RPMI7951 (cell line): ENCODE measurements around the gene NOD1. TPM values are rescaled to one million over a fixed set of nuclear protein-coding genes. Genes with fewer than 3 reads are reported as not detected.
"Not testable (repeated sequence)": the region's sequence is repeated elsewhere in the genome, so short reads cannot be mapped to it uniquely, and the experiment has no call there.

ENCODE experiments used
- DNase-seq: peaks from one replicate; pipeline ENCODE4 v3.0.0-alpha.2; 2012; ENCODE audit warnings: low read depth
- total RNA-seq: library from RNA; depleted of rRNA; stranded (reverse); fragments of >200 nt; shearing (Covaris generic); gene quantifications from 2 replicates; pipeline ENCODE4 v1.2.3, GENCODE V29; 2014

NOD1 gene
- total RNA-seq, 1 experiment from 2014 or later = 9.1 TPM

DNA sequence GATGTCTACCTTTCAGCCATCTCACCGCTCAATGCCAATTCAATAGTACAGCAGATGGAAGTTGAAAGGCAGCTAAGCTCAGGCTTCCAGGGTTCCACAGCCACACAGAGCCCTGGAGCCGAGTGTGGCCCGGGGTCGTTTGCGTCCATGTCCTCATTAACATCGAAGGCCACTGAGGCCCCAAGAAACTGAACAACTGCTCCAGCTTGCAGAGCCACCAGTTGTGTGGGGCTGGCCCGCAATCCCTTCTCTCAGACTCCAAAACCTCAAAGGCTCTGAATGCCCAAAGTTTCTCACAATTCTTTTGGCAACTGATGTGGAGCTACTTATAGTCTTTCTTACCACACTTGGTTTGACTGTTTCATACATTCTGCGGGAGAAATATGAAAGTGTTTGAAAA, 31.1 kb downstream of the NOD1 start:
- no peak for DNase-seq

DNA sequence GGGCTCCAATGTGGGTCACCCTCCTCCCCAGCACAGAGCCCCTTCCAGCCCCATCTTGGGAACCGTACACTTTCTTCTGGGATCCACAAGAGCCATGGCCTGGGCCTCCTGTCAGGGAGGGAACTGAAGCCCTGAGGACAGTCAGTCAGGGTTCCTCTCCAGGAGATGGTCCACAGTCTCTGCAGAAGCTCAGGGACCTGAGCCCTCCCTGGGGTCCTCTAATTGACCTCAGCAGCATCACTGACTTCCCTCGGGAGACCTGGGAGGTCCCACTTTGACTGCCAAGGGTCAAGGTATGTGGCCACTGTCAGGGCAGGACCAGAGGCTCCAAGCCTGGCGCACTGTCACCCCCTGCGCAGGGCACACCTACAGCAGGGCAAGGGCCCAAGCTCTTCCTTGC, 32.3 kb downstream of the NOD1 start:
- DNase-seq = no peak

DNA sequence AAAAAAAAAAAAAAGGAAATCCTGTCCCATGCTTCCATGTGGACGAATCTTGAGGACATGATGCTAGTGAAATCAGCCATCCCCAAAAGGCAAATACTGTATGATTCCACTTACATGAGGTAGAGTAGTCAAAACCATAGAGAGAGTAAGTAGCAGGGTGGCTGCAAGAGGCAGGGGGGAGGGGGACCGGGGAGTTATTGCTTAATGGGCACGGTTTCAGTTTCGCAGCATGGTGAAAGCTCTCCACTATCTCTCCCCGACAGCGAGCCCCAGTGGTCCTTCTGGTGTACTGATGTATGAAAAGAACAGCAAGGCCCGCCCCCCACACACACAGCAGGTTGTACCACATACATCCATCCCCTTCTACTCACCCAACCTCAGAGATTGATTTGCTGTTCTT, 32.8 kb downstream of the NOD1 start:
- peak; percentile 18 for DNase-seq

DNA sequence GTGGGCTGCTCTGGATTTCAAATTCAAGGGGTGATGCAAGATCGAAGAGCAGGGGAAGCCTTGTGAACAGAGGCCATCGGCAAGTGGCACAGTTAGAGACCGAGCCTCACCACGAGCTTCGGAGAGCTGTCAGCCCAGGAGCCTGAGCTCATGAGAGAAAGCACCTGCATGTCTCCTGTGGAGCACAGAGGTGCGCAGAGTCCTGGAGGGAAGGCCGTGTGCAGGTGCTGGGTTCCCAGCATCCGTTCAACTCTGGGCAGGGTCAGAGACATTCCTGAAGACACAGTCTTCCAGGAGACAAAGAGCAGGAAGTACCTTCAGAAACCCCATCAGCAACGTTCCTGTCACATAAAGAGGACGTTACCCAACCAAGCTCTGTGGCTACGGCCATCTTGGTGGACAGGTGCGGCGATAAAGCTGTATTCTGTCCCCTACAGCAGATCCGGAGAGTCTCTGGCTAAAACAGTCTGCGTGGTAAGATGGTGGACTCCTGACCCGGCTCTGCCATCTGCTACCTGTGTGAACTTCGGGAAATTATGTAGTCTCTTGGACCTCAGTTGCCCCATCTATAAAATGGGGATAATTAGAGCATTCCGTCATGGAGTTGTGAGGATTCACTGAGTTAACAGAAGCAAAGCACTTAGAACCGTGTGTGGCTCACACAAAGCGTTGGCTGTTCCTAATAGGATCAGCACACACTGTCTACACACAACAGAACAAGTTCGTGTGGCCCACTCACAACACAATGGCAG, 40.6 kb downstream of the NOD1 start:
- no peak for DNase-seq

DNA sequence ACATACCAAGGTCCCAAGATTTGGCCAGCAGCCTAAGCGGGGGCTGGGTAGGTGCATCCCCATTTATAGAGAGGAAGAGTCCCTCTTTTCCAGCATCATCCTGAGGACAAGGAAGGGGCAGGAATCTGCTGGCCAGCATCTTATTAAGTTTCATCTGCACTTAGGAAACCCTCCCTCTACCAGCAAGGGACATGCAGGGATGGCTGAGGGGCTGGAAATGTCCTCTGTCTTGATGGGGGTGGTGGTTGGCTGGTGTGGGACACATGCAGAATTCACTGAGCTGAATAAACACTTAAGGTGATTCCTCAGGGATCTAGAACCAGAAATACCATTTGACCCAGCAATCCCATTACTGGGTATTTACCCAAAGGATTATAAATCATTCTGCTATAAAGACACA, 42.1 kb downstream of the NOD1 start:
- no peak for DNase-seq

DNA sequence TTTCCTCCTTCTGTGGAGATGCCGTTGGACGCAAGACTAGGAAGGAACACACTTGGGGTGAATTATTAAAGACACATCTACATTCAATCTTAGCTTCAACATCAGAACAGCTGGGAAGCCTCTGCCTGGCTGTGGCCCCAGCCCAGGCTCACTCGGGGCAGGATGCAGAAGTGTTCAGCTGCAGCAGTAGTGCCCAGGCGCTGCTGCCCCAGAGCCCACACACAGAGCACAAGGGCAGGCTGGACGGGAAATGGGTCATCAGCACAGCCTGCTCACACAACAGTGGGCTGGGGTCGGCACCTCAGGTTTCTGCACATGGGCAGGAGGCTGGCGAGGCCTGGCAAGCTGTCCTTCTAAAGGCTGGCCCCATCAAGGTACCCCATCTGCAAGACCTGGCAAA, 42.5 kb downstream of the NOD1 start:
- DNase-seq = no peak

DNA sequence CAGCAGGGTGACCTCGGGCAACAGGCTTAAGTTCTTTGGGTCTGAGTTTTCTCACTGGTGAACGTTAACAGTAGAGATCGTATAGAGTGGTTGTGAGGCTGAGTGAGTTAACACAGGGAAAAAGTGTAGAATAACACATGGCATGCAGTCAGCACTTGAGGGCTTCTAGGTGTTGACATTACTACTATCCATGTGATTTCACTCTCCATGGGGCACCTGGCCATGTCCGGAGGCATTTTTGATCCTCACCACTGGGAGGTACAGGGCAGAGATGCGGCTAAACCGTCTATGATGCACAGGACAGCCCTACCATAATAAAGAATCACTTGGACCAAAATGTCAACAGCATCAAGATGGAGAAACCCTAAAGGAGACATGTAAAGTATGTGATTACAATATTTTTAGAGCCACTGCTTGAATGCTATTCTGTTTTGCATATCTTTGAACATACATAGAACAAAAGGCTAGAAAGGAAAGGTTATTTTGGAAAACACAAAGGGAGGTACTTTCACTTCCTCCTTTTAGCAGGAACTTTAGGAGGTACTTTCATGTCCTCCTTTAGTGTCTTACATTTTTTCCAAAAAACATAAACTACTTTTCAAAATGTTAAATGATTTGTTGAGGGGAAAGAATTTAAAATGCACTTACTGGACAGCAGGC, 44.3 kb downstream of the NOD1 start:
- DNase-seq = no peak

DNA sequence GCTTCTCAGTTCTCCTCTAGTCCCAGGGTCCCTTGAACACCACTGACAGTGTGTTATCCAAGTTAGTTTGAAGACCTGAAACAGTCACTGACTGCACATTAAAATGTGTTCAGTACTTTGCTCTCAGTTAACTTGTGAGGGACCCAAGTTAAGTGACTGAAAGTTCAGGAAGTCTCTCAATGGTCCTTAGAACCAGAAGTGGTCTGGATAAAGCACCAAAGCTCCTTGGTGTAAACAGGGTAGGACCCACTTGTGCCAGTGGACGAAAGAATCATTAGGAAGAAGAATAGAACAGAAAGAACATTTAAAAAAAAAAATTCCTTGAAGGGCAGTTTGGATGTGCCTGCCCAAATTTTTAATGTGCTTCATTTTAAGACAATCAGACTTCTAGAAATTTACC, 45.1 kb downstream of the NOD1 start:
- no peak for DNase-seq

DNA sequence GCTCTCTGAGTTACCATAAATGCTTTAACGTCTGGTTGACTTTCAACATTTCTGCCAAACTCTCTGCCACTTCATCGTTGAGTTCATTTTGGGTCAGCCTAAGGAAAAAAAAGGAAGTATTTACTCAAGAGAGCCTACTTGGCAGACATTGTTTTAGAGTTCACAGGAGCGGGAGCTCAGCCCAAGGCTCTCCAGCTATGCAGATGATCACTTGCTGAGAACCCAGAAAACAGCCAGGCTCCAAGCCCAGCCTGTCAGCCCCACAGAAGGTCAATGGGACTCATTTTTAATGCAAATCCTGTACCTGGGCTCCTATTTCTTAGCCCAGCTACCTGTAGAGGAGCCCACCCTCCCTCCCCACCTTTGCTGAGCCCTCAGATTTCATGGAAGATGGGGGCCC, 45.5 kb downstream of the NOD1 start:
- DNase-seq = no peak

DNA sequence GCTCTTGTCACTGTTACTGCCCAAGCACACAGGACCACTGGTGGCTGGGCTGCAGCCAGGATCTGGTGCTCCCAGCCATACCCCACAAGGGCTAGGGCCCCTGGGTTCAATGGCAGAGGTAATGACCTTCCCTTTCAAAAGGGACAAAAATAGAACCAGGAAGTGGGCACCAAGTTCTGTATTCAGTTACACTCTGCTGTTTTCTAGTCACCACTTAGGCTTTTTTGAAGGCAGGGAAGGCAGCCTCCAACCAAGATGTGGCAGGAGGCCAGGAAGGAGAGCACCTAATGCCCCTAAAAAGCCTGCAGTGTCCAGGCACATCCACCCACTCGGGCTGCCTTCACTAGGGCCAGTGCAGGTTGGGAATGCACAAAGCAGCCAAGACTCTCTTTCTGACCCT, 47.8 kb downstream of the NOD1 start:
- DNase-seq = no peak

DNA sequence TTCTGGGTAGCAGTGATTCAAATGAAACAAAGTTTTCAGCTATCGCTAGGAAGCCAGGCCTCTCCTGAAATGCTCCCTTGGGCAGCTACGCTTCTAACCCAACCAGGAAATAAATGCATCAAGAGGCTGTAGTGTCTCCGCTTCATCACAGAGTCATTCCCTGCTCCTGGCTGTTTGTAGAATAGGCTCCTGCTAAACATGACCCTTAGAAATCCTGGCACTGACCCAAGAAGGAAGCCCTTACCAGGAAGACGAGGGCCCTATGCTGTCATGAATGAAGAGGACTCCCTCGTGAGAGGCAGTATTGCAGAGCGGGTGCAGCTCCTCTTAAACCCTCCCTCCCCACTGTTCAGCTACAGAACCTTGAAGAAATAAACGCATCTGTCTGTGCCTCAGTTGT, 48.3 kb downstream of the NOD1 start:
- no peak for DNase-seq

DNA sequence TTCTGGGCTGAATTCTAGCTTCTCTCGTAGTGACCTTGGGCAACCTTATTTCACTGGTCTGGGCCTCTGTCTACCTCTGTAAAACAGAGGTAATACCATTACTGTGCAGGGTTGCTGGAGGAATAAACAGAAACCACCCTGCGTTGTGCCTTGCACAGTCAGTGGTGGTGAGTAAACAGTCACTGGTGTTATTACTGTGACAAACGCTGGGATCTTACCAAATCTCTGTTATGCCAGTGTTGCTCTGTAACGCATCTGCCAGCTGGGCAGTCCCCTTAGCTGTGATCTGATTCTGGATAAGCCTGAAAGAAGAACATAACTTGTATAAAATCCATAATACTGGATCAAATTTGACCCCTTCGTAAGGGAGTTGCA, 49.4 kb downstream of the NOD1 start:
- DNase-seq = no peak

DNA sequence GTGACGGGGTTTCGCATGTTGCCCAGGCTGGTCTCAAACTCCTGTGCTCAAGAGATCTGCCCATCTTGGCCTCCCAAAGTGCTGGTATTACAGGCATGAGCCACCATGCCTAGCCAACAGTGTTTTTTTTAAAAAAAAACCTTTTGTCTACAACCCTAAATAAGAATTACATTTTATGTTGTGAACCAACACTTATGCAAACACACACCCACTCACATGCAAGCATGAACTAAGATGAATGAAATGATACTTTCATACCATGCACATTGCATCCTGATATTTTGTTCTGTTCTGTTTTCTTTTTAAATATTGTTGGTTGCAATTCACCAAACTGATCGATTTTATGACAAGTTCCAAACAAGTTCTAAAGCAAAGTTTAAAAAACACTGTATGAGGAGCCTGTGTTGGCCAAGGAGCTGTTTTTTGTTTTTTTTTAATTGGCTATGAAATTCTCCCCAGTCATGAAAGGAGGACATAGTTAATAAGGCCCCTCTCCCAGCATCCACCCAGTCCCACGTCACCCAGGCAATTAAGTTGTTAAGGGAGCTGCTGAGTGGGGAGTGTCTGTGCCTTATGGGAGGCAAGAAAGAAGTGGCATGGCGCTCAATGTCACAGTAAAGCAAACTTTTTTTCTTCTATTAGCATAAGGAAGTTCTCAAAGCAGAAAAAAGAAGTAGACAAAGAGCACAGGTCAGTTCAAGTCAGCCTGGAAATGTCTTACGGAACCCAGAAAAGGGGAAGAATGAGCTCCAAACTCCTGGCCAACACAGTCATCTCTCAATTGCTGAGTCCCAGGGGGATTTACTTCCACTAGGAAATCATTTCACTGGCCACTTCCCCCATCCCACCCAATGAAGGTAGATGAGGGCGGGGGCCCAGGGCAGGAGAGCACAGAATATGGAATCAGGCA, 50.1 kb downstream of the NOD1 start:
- no peak for DNase-seq

DNA sequence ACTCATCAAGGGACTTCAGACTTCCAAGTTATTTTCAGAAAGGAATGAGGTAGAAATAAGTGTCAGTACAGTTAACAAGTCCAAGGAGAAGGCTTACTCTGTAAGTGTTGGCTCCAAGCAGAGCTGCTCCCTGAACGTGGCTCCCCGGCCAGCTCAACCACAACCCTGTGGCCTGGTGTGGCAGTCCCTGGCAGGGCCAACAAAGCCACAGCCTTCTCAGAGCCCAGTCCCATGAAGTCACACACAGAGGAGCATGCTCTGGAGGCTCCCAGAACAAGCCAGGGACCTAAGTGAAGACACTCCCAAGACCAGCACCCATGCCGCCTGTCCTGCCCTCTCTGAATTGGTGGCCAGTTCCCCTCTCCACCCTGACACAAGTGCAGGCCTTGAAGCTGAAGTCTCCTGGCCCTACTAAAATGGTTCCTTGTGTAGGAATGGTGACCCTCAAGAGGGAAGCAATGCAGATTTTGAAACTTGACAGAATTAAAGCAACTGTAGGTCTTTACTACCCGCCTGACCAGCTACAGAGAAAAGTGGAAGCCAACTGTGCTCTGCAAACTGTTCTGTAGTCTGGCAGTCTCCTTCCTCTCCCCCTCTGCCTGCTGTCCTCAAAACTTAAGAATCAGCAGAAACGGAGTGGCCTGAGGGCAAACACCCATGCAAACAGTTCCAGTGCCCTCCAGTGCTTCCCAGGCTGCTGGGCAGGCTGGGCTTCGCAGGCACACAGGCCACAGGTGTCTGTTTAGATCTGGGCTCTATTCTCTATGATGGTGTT, 51.1 kb downstream of the NOD1 start:
- DNase-seq = no peak

DNA sequence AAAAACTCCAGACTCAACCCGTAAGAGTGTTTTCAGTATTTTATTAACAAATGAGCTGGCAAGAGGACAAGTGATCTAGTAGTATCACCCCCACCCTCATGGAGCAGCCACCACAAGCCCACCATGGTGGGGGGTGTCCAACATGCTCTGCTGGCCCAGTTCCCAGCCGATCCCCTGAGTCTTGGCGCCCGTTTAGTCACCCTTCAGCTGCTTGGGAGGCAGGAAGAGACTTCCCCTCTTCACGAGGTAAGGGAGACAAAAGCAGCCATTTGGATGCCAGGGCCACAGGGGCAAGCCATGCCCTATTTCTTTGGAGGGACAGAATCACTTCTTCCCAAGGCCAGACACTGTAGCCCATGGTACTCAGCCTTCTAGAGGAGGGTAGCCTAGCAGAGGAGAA, 54.1 kb downstream of the NOD1 start:
- DNase-seq = no peak

DNA sequence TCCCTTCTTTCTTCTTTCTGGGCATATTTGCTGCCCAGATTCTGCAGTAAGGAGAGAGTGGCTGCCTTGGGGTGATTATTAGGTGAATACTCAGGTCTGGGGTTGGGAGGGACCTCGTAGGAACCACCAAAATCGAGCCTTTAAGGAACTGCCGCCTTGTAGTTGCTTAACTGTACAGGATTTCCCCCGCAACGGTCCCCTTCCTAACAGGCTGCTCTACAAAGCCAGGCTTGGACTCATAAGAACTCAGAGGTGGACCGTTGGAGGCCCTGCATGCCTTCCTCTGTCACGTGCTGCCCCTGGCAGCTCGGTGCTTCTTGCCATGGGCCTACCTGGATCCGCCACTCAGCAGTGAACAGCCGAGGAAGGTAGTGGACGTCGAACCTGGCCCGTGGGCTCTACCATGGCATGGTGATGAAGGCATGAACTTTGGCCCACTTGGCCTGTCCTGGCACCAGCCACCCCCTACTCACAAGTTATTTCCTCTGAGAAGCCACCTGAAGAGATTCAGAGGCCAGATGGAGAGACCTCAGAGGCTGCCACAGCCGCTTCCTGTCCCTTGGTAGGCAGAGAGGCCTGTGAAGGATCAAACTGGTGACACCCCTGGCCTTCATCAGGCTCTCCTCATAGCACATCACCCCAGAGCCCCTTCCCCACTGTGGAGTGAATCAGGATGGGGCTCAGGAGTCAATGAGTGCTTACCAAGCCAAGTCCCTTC, 54.6 kb downstream of the NOD1 start:
- DNase-seq = no peak

DNA sequence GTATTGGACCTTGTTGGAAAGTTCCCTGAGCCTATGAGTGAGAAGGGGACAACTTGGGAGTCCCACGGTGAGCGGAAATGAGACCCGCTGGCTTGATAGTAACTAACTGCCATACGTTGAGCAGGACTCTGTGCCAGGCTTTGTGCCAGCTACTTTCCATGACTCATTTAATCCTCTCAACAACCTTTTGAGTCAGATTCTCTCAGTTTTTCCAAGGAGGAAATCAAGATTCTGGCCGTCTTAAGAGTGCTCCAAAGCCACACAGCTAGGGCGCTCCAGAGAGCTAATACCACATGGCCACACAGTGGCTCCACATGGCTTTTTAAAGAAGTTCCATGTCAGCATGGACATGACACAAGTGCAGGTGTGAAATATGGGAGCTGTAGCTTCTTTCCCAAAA, 55.7 kb downstream of the NOD1 start:
- DNase-seq = peak; percentile 68

DNA sequence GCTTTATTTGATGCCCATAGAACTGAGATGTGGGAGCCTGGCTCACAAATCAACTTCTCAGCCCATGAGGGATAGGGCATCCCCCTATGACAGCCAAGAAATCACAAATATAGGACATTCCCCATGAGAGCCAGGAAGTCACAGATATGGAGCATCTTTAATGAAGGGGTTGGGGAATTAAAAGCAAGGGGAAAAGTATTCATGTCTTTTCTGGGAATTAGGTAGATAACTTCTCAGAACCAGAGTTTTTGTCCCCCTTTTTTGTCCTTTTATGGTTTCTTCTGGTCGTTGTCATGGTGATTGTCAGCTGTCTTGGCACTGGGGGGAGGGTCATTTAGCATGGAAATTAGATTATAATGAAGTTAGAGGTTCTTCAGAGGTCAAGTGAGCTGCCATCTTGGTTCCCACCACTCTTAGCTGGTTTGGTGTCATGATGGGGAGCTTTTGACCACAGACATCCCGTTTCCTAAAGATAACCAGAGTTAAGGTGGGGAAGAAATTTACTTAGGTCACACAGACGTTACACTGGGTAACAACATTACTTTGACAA, 56.9 kb downstream of the NOD1 start:
- DNase-seq = no peak

DNA sequence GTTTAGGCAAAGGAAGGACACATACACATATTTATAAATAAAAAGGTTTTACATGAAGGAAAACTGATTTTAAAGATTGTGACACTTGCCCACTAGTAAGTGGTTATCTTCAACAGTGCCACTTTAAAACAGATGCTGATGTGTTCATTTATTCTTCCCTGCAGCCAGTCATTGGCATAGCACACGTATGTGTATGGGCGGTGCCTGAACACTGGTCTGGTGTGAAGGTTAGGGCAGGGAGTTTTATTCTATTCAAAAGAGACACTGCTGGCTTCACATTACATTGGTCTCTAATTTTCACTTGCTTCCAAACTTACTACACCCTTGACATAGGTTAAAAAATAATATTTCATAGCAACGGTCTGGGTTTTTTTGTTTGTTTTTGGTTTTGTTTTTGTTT, 57.9 kb downstream of the NOD1 start:
- no peak for DNase-seq

DNA sequence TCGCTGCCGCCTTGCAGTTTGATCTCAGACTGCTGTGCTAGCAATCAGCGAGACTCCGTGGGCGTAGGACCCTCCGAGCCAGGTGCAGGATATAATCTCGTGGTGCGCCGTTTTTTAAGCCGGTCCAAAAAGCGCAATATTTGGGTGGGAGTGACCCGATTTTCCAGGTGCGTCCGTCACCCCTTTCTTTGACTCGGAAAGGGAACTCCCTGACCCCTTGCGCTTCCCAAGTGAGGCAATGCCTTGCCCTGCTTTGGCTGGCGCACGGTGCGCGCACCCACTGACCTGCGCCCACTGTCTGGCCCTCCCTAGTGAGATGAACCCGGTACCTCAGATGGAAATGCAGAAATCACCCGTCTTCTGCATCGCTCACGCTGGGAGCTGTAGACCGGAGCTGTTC, 58.5 kb downstream of the NOD1 start:
- DNase-seq = not testable (repeated sequence)

DNA sequence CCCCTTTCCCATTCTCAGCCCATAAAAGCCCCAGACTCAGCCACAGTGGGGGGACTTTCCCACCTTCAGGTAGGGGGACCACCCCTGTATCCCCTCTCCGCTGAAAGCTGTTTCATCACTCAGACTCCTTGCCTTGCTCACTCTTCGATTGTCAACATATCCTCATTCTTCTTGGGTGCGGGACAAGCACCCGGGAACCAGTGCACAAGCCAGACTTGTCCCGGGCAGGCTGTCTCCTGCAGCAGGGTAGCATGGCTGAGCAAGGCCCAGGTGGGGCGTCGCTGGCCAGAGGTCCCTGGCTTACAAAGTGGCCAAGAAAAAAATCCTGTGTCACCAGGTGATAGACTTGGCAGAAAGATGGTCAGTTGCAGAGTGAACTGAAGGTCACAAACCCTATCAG, 64.7 kb downstream of the NOD1 start:
- no peak for DNase-seq
